Inflammatory macrophage treated with lipopolysaccharide for 4 hours (primary cell): Measurements from ENCODE around the gene MYEOV.

ENCODE experiments used
- DNase-seq: peaks from one replicate; pipeline ENCODE4 v3.0.0-alpha.2; 2020

The MYEOV gene

GRCh38 chr11:69319255-69320106 lies 25.5 kb downstream of the MYEOV start:
- DNase-seq, result no peak

- DNase-seq, result no peak
These were observed 26.4 kb downstream of the MYEOV start for GRCh38 chr11:69320326-69320725.

- no peak for DNase-seq
These were observed 27.1 kb downstream of the MYEOV start for GRCh38 chr11:69320756-69321741.

- DNase-seq, result no peak
These were observed 28.0 kb downstream of the MYEOV start for GRCh38 chr11:69321877-69322361.

DNA sequence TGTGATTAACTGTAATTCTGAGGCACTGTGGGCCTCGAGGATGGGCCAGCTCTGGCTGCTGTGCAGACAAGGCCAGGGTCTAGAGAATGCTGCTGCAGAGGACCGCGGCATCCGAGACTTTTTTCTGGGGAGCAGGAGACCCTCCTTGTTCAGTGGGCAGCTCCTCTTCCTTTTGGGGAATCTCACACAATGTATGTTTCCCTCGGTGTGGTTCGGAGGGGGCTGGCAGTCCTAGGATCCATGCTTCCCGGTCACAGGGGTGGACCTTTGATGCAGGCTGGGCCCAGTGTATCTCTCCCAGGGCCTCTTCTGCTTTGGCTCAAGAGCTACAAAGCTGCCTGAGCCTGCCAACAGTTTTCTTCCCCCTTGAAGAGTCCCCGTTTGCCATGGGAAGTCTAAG lies 31.5 kb downstream of the MYEOV start:
- no peak for DNase-seq

GRCh38 chr11:69326622-69327219 lies 32.8 kb downstream of the MYEOV start:
- no peak for DNase-seq

- no peak for DNase-seq
These were observed 33.8 kb downstream of the MYEOV start for GRCh38 chr11:69327741-69328191.

DNA sequence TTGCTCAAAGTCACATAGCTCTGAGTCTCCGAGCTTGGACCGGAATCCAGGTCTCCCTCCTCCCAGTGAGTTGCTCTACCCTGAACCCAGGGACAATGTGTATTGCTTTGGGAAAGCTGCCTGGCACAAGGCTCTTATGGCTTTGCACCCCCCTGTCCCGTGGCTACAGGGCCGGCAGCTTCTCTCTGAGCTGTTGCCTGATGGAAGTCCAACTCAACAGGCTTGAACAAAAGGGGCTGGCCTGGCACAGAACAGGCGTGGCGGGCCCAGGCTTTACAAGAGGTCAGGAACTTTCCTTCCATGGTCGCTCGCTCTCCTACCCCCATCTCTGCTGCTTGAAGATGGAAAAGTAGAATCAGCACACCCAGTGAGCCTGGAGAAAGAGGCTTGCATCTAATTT lies 34.3 kb downstream of the MYEOV start:
- no peak for DNase-seq

DNA sequence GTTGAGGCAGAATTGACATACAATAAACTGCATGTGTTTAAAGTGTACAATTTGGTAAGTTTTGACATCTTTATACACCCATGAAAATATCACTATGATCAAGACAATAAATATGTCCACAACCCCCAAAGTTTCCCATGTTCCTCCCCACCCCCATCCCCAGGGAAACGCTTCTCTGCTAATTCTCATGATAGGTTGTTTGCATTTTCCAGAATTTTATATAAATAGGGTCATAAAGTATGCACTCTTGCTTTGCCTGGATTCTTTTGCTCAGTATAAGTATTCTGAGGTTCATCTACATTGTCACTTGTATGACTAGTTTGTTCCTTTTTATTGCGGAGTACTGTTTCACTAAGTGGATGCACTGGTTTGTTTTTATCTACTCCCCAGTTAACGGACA lies 35.6 kb downstream of the MYEOV start:
- no peak for DNase-seq

DNA sequence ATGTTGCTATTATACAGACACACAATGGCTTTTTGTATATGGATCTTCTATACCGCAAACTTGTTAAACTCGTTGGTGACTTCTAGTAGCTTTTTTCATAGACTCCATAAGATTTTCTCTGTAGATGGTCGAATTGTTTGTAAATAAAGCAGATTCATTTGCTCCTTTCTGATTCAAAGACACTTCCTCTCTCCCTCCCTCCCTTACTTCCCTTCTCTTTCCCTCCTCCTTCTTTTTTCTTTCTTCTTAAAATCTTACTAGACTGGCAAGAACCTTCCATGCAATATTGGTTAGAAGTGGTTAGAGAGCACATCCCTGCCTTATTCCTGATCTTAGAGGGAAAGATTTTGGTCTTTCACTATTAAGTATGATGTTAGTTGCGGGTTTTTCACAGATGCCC lies 36.4 kb downstream of the MYEOV start:
- no peak for DNase-seq

DNA sequence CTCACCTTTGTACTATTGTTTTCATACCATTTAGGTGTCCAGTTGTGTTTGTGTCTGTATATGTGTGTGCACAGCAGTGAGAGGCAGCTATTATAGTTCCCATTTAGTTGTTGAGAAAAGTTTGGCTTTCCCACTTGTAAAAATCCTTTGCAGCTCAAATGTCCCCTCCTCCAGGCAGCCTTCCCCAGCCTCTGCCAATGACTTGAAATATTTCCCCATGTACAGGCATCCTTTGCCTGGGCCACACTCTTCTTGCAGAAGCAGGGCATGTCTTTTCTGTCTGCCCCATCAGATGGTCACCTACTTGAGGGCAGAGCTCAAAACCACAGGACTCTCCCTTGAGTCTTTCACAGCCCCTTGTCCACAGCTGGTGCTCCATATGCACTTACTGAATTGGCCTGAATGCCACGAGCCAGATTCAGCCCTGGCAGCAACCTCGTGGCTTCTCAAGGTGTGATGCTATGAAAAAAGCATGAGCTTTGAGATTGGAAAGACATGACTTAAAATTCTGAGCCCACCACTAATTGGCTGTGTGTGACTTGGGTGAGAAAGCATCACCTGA lies 39.3 kb downstream of the MYEOV start:
- DNase-seq, result no peak

DNA sequence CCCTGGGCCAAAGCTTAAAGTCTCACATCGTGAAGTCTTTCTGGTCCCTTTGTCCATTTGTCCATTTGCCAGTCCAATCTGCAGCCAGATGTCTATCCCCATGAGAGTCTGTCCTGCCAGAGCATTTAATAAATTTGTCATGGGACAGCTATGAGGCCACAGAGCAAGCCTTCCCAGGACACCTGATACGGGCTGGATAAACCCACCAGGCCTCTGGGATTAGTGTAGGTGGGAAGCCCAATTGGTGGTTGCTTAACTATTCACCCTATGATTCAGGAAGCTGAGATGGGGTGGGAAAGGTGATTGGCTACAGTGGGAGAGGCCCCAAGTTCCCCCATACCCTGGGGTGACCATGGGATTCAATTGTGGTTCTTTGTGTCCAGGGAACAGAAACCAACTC lies 39.9 kb downstream of the MYEOV start:
- DNase-seq, result peak; percentile 42

DNA sequence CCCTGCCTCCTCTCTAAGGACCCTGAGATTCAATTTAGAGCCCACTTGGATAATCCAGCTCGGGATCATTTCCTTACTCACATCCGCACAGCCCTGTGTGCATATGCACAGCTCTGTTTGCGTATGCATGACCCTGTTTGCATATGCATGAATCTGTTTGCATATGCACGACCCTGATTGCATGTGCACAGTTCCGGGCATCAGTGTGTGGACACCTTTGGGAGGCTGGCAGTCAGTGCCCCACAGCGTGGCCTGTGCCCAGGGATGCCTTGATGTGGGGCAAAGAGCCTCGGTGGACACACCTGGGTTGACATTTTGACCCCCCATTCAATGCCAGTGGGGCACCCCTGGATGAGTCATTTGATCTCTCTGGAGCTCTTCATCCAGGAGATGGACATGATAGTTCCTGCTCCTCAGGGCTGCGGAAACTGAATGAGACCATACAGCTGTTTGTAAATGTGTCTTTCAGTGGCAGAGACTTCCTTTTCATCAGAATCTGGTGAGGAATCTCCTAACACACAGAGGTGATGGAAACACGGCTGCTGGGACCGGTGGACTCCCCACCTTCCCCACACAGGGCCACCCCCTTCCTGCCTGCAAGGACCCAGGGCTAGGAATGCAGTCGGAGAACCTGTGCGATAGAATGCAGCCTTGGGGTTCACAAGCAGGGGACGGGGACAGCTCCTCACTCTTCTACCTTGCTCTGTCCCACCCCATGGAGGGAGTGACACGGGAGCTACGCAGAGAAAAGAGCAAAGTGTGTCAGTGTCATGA lies 41.2 kb downstream of the MYEOV start:
- no peak for DNase-seq

DNA sequence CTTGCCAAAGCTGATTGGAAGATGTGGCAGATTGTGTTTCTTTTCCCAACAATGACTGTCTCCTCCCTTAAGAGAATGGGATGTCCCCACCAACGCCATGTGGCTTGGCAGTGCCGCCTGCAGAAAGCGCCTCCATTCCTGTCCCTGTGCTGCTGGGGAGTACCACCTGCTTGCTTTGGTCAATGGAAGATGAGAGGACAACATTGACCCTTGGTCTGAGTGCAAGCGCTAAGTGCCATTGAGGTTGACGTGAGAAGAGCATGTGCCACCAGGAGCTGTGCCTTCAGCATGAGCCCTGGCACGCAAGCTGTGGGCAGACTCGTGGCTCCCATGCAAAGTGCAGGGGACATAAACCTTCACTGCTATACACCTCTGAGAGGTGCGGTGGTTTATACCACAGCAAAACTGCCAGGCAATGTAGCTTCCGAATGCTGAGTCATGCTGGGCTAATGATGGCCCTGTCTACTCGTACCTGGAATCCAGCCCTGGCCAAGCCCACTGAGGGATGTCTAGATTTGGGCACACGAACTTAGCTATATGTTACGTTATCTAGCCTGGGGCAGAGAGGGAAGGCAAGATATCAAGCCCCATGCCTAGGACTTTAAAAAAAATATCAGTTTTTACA lies 41.9 kb downstream of the MYEOV start:
- no peak for DNase-seq

DNA sequence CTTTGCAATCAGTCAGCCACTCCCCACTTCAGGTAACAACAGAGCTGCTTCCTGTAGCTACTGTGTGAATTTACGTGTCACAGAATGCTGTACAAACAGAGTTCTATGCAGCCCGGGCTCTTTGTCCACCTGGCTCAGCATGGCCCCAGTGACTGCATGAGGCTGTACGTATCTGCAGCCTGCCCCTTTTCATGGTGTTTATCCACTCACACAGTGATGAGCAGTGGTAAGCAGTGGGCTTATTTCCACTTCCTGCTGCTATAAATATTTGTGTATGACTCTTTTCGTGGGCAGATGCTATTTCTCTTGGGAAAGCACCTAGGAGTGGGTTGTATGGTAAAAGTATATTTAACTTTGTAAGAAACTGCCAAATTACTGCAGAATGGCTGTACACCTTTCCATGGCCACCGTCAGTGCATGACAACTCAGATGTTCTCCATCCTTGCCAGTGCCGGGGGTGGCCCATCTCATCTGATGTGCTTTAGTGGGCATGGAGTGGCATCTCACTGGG lies 43.3 kb downstream of the MYEOV start:
- DNase-seq, result peak; percentile 86

DNA sequence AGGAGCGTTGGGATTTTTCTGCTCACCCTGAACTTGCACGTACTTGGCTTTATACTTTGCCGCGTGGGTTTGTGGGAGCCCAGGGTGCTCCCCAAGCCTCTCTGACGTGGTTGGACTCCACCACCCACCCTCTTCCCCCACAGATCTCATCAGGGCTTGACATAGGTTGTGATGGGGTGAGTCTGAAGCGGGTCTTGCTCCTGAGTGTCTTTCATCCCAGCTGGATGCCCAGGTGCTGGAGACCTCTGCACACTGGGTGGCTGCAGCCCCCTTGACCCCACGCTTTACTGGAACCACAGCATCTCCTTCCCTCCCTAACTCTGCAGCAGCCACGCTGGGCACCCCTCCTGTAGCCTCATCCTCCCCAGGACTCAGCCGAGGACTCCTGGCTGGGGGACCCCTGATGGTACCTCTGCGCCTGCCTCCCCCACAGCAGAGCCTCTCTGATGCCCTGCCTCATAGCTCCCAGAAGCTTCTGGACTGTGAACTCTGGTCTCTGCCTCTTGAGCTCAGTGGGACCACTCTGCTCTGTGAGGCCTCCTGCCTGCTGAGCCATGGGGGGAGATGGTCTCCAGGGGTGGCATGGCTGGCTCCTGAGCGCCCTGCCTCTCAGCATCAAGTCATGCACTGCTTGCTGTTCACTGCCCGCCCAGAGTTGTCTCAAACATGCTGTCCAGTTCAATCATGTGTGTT lies 45.2 kb downstream of the MYEOV start:
- DNase-seq, result no peak

DNA sequence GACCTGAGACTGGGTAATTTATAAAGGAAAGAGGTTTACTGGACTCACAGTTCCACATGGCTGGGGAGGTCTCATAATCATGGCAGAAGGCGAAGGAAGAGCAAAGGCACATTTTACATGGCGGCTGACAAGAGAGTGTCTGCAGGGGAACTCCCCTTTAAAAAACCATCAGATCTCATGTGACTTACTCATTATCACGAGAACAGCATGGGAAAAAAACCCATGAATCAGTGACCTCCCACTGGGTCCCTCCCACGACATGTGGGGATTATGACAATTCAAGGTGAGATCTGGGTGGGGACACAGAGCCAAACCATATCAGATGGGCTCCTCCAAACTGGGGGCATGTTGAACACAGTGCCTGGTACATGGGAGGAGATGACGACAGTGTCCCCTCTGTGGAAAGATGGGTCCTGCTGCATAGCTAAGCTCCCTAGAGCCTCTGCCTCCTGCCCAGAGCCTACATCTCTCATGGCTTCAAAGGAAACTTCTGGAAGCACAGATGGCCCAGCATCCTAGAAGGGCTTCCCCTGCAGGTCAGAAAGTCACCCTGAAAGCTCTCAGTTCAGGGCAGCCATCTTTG lies 46.1 kb downstream of the MYEOV start:
- DNase-seq, result peak; percentile 67

GRCh38 chr11:69342588-69343330 lies 48.8 kb downstream of the MYEOV start:
- DNase-seq, result no peak
